DND-41 (cell line): ENCODE results near the gene GALNT13.

ENCODE experiments used
- ATAC-seq: fragments of 200-7000 bp; cut with Tn5 transposase; 3 replicates; pipeline ENCODE4 v1.9.1; 2021; ENCODE audit warnings: low read depth; ENCODE audit not compliant: insufficient read depth
- DNase-seq: peaks from one replicate; pipeline ENCODE4 v3.0.0-alpha.2; 2020
- H2AFZ ChIP-seq: 2 replicates; pipeline ENCODE4 v1.6.0; 2012; ENCODE audit warnings: low read depth, low read length
- H3K27ac ChIP-seq: 2 replicates; pipeline ENCODE4 v1.5.1; 2012; ENCODE audit warnings: low read length, inconsistent platforms
- H3K27me3 ChIP-seq: fragments of 200-600 bp; sonication (generic); 2 replicates; pipeline ENCODE4 v1.6.0; 2012; ENCODE audit warnings: low read length, mild to moderate bottlenecking, inconsistent platforms; ENCODE audit not compliant: insufficient read depth, poor library complexity
- H3K36me3 ChIP-seq: 2 replicates; pipeline ENCODE4 v1.5.1; 2012; ENCODE audit warnings: low read length, inconsistent platforms; ENCODE audit not compliant: insufficient read depth
- H3K4me1 ChIP-seq: 2 replicates; pipeline ENCODE4 v1.5.1; 2012; ENCODE audit warnings: mild to moderate bottlenecking, low read length; ENCODE audit not compliant: insufficient read depth
- H3K4me2 ChIP-seq: 2 replicates; pipeline ENCODE4 v1.6.0; 2012; ENCODE audit warnings: mild to moderate bottlenecking, moderate library complexity, low read length, inconsistent platforms; ENCODE audit not compliant: insufficient read depth
- H3K4me3 ChIP-seq, 2 experiments: fragments of 200-600 bp in 1 of 2; shearing (Covaris generic) in 1 of 2; 2 replicates each; pipeline ENCODE4 v1.5.1; 2012 to 2016; ENCODE audit warnings: inconsistent platforms in 2 of 2, low read length in 2 of 2, mild to moderate bottlenecking in 2 of 2, low read depth in 1 of 2, moderate library complexity in 1 of 2
- H3K79me2 ChIP-seq: 2 replicates; pipeline ENCODE4 v1.6.0; 2012; ENCODE audit warnings: low read length, inconsistent platforms; ENCODE audit not compliant: insufficient read depth
- H3K9ac ChIP-seq: 2 replicates; pipeline ENCODE4 v1.6.0; 2012; ENCODE audit warnings: low read depth, mild to moderate bottlenecking, inconsistent platforms, low read length, moderate library complexity
- H3K9me3 ChIP-seq: 2 replicates; pipeline ENCODE4 v1.5.1; 2012; ENCODE audit warnings: low read length, moderate library complexity, mild to moderate bottlenecking, inconsistent platforms; ENCODE audit not compliant: insufficient read depth, severe bottlenecking
- H4K20me1 ChIP-seq: 2 replicates; pipeline ENCODE4 v1.6.0; 2012; ENCODE audit warnings: low read length; ENCODE audit not compliant: insufficient read depth
- EZH2 ChIP-seq: IDR thresholded peaks from 3 replicates; pipeline ENCODE4 v1.6.1; 2012; ENCODE audit warnings: borderline replicate concordance, low read depth, mild to moderate bottlenecking, moderate library complexity, low read length, inconsistent platforms; ENCODE audit not compliant: severe bottlenecking
- TF ChIP-seq, protein P1 (sequence below): IDR thresholded peaks from 2 replicates; pipeline ENCODE4 v1.5.1; 2012; ENCODE audit warnings: borderline replicate concordance, low read length, moderate library complexity, mild to moderate bottlenecking; ENCODE audit not compliant: poor library complexity, severe bottlenecking; ENCODE audit errors: extremely low read depth

GALNT13 gene

DNA sequence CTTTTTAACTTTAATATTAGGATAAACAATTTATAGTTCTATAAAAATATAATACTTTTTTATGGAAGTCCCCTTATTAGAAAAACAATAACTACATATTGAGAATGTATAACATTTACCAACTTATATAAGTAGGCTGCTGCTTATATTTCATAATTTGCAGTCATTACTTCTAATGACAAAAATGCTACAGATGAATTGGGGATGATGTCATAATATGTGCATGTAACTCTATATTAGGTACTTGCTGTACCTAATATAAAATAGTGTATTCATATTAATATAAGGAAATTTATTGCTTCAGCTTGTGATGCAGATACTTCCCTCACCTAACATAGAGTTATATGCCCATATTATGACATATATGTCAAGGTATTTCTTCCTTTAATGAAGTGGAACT, 100.7 kb downstream of the GALNT13 start:
- Histone ChIP-seq H3K36me3 (no peaks in the 10 kb centered on the region), H3K9me3 (no peaks in the 10 kb centered on the region), H3K27ac (no peak overlapping the region), H2AFZ (no peak overlapping the region), H3K9ac (no peak overlapping the region), H3K4me2 (no peak overlapping the region), H3K79me2 (no peaks in the 10 kb centered on the region), H4K20me1 (no peaks in the 10 kb centered on the region), H3K4me3 (no peak overlapping the region), H3K27me3 (no peaks in the 10 kb centered on the region), H3K4me1 (no peaks in the 10 kb centered on the region)
- ATAC-seq = no peak
- no peak for TF ChIP-seq EZH2
- TF ChIP-seq, protein P1, sequence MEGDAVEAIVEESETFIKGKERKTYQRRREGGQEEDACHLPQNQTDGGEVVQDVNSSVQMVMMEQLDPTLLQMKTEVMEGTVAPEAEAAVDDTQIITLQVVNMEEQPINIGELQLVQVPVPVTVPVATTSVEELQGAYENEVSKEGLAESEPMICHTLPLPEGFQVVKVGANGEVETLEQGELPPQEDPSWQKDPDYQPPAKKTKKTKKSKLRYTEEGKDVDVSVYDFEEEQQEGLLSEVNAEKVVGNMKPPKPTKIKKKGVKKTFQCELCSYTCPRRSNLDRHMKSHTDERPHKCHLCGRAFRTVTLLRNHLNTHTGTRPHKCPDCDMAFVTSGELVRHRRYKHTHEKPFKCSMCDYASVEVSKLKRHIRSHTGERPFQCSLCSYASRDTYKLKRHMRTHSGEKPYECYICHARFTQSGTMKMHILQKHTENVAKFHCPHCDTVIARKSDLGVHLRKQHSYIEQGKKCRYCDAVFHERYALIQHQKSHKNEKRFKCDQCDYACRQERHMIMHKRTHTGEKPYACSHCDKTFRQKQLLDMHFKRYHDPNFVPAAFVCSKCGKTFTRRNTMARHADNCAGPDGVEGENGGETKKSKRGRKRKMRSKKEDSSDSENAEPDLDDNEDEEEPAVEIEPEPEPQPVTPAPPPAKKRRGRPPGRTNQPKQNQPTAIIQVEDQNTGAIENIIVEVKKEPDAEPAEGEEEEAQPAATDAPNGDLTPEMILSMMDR = no peak
- no peak for DNase-seq

DNA sequence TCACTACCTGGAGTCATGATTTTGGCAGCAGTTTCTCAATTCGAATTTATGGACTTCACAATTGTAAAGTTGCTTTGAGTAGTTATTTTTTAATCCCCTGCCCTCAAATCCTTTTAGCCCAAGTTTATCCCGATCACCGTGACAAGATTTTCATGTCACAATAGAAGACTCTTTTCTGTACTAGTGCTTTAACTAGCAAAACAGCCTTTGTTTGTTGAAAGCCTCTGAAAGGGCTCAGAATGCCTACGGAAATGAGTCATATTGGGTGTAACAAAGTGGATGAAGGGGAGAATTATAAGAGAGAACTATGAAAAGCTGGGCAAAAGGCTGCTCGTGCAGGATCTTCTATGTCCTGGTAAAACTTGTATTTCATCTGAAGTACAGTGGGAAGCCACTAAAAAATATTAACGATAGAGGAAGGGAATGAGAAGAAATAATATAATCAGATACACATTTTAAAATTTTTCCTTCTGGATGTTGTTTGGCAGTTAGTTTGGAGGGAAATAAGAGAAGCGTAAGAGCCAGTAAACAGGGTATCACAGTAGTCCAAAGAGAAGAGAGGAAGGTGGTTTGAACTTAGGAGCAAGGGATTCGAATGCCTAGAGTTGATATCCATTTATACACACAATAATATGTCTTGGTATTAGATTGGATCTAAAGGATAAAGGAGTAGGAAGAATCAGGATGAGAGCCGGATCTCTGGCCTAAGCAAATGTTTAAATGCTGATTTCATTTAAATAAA, 114.9 kb downstream of the GALNT13 start:
- ATAC-seq = no peak
- no peaks in the 10 kb centered on the region for H3K79me2 ChIP-seq
- DNase-seq = no peak

DNA sequence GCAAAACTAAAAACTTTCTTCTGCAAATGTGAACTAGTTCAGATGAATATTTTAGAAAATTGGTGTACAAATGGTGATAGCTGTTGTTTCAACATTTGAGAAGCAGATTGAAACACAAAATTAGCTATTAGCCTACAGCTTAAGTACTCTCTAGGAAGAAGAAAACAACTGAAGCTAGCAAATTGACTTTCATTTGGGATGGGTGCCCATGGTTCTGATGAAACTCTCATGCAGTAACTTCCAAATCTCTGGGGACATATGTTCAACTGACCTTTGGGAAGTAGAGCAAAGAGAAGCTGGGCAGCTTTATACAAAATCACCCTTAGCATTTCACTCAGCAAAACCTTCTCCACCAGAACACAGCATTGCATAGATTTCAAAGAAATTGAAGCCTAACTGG, 119.0 kb downstream of the GALNT13 start:
- H3K79me2 ChIP-seq = no peaks in the 10 kb centered on the region
- ATAC-seq = no peak
- TF ChIP-seq, protein P1 = no peak
- no peak for TF ChIP-seq EZH2

More for the DNA sequence above, 114.9 kb downstream of the GALNT13 start:
- H3K9me3 ChIP-seq = no peaks in the 10 kb centered on the region
- no peak overlapping the region for H3K4me3 ChIP-seq
- H4K20me1 ChIP-seq = no peaks in the 10 kb centered on the region
- H3K27me3 ChIP-seq = no peaks in the 10 kb centered on the region
- TF ChIP-seq, protein P1 = no peak
- TF ChIP-seq EZH2 = no peak
- H3K27ac ChIP-seq = no peak overlapping the region
- no peaks in the 10 kb centered on the region for H3K36me3 ChIP-seq
- no peak overlapping the region for H2AFZ ChIP-seq
- H3K4me2 ChIP-seq = no peak overlapping the region
- H3K4me1 ChIP-seq = no peaks in the 10 kb centered on the region
- no peak overlapping the region for H3K9ac ChIP-seq

DNA sequence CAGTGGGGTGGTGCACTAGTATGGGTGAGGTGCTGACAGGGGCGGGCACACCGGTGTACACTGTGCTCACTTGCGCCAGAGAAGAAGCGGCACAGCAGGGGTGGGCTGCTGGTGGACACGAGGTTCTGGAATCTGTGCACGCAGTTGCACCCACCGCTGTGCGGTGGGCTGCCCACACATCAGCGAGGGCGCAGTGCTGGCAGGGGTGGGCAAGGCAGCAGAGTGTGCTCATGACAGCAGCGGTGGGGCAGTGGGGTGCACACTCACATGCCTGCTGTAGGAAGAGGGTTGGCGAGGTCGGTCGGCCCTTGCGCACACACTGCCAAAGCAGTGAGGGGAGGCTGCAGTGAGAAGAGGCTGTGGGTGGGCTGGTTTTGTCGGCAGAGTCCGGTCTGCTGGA, 141.8 kb downstream of the GALNT13 start:
- Histone ChIP-seq H3K27me3 (no peaks in the 10 kb centered on the region), H3K9me3 (peaks cover 4% of the 10 kb centered on the region), H3K27ac (no peak overlapping the region), H3K36me3 (no peaks in the 10 kb centered on the region), H3K79me2 (no peaks in the 10 kb centered on the region), H3K4me2 (no peak overlapping the region), H3K9ac (no peak overlapping the region), H4K20me1 (no peaks in the 10 kb centered on the region), H3K4me1 (no peaks in the 10 kb centered on the region), H2AFZ (no peak overlapping the region), H3K4me3 (no peak overlapping the region)
- DNase-seq (no peak), ATAC-seq (no peak)
- TF ChIP-seq, protein P1 = no peak
- TF ChIP-seq EZH2 = no peak

More for the DNA sequence above, 119.0 kb downstream of the GALNT13 start:
- Histone ChIP-seq H3K4me2 (no peak overlapping the region), H2AFZ (no peak overlapping the region), H4K20me1 (no peaks in the 10 kb centered on the region), H3K4me1 (no peaks in the 10 kb centered on the region), H3K9me3 (no peaks in the 10 kb centered on the region), H3K36me3 (no peaks in the 10 kb centered on the region), H3K27ac (no peak overlapping the region), H3K9ac (no peak overlapping the region), H3K4me3 (no peak overlapping the region), H3K27me3 (no peaks in the 10 kb centered on the region)
- DNase-seq = no peak
